MM.1S (cell line): ENCODE results near the gene SMPX.

Source experiments
- DNase-seq: peaks from one replicate; pipeline ENCODE4 v3.0.0-alpha.2; 2015
- H2AFZ ChIP-seq: fragments of 300-600 bp; sonication (generic); 2 replicates; pipeline ENCODE4 v1.6.0; 2016; ENCODE audit warnings: antibody characterized with exemption, low read length
- H3F3A ChIP-seq: fragments of 300-600 bp; sonication (generic); 2 replicates; pipeline ENCODE4 v1.6.1; 2016; ENCODE audit warnings: mild to moderate bottlenecking, antibody characterized with exemption, low read length, moderate library complexity, mixed read lengths; ENCODE audit not compliant: insufficient read depth
- H3K27ac ChIP-seq: fragments of 300-600 bp; sonication (generic); 2 replicates; pipeline ENCODE4 v1.5.1; 2016; ENCODE audit warnings: mild to moderate bottlenecking, low read length
- H3K27me3 ChIP-seq: fragments of 300-600 bp; sonication (generic); replicated peaks from 2 replicates; pipeline ENCODE4 v1.6.0; 2016; ENCODE audit warnings: low read length; ENCODE audit not compliant: insufficient read depth
- H3K36me3 ChIP-seq: fragments of 300-600 bp; sonication (generic); replicated peaks from 2 replicates; pipeline ENCODE4 v1.6.1; 2016; ENCODE audit warnings: mild to moderate bottlenecking, low read length, mixed read lengths; ENCODE audit not compliant: insufficient read depth
- H3K4me1 ChIP-seq: fragments of 300-600 bp; sonication (generic); 2 replicates; pipeline ENCODE4 v1.6.1; 2016; ENCODE audit warnings: low read length, mixed read lengths
- H3K4me2 ChIP-seq: fragments of 300-600 bp; sonication (generic); 2 replicates; pipeline ENCODE4 v1.6.0; 2016; ENCODE audit warnings: low read depth, low read length
- H3K4me3 ChIP-seq: fragments of 300-600 bp; sonication (generic); 2 replicates; pipeline ENCODE4 v1.5.1; 2016; ENCODE audit warnings: low read length, mixed read lengths
- H3K79me2 ChIP-seq: fragments of 300-600 bp; sonication (generic); 2 replicates; pipeline ENCODE4 v1.6.1; 2016; ENCODE audit warnings: mixed run types, low read length, mixed read lengths
- H3K9ac ChIP-seq: fragments of 300-600 bp; sonication (generic); 2 replicates; pipeline ENCODE4 v1.6.1; 2016; ENCODE audit warnings: low read length, mixed read lengths
- H3K9me2 ChIP-seq: fragments of 300-600 bp; sonication (generic); replicated peaks from 2 replicates; pipeline ENCODE4 v1.6.1; 2016; ENCODE audit warnings: mild to moderate bottlenecking, low read length, mixed read lengths; ENCODE audit not compliant: insufficient read depth
- H3K9me3 ChIP-seq: fragments of 300-600 bp; sonication (generic); replicated peaks from 2 replicates; pipeline ENCODE4 v1.6.1; 2016; ENCODE audit warnings: mild to moderate bottlenecking, low read length, mixed read lengths; ENCODE audit not compliant: insufficient read depth
- H4K20me1 ChIP-seq: fragments of 300-600 bp; sonication (generic); 2 replicates; pipeline ENCODE4 v1.6.1; 2016; ENCODE audit warnings: mild to moderate bottlenecking, low read length, moderate library complexity, mixed read lengths; ENCODE audit not compliant: insufficient read depth
- EZH2 ChIP-seq: fragments of 300-600 bp; sonication (generic); optimal IDR thresholded peaks from 2 replicates; pipeline ENCODE3; 2017; ENCODE audit warnings: low read depth, mild to moderate bottlenecking, antibody characterized with exemption, low read length, mixed read lengths
- EZH2phosphoT487 ChIP-seq: fragments of 300-600 bp; sonication (generic); IDR thresholded peaks from 2 replicates; pipeline ENCODE4 v1.6.1; 2018; ENCODE audit warnings: antibody characterized with exemption, low read length
- TF ChIP-seq, protein P1 (sequence below): fragments of 300-600 bp; sonication (generic); IDR thresholded peaks from 2 replicates; pipeline ENCODE4 v1.5.1; 2016; ENCODE audit warnings: antibody characterized with exemption, low read length, mixed read lengths

Gene SMPX

DNA sequence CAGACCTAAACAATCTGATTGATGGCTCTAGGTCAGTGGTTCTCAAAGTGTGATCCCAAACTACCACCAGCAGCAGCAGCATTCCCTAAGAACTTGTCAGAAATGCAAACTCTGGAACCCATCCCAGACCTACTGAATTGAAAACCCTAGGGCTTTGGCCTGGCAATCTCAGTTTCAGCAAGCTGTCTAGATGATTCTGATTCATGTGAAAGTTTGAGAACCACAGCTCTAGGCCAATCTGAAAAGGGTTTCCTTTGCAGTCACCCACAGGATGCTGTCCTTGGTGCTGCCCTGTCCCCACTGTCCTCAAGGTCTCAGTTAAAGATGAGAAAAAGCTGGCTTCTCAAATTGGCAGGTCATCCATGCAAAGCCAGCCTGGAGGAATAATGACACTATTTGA, 34.8 kb downstream of the SMPX start:
- Histone ChIP-seq H4K20me1 (no peaks in the 10 kb centered on the region), H2AFZ (no peak overlapping the region), H3K79me2 (no peaks in the 10 kb centered on the region), H3K36me3 (no peaks in the 10 kb centered on the region), H3K4me1 (no peaks in the 10 kb centered on the region), H3K4me2 (no peak overlapping the region), H3K27me3 (no peaks in the 10 kb centered on the region), H3K9me2 (no peaks in the 10 kb centered on the region), H3K4me3 (no peak overlapping the region), H3F3A (no peaks in the 10 kb centered on the region), H3K9me3 (no peaks in the 10 kb centered on the region), H3K27ac (no peak overlapping the region), H3K9ac (no peak overlapping the region)
- DNase-seq, result peak; percentile 18
- TF ChIP-seq, protein P1, sequence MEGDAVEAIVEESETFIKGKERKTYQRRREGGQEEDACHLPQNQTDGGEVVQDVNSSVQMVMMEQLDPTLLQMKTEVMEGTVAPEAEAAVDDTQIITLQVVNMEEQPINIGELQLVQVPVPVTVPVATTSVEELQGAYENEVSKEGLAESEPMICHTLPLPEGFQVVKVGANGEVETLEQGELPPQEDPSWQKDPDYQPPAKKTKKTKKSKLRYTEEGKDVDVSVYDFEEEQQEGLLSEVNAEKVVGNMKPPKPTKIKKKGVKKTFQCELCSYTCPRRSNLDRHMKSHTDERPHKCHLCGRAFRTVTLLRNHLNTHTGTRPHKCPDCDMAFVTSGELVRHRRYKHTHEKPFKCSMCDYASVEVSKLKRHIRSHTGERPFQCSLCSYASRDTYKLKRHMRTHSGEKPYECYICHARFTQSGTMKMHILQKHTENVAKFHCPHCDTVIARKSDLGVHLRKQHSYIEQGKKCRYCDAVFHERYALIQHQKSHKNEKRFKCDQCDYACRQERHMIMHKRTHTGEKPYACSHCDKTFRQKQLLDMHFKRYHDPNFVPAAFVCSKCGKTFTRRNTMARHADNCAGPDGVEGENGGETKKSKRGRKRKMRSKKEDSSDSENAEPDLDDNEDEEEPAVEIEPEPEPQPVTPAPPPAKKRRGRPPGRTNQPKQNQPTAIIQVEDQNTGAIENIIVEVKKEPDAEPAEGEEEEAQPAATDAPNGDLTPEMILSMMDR, result no peak
- TF ChIP-seq EZH2 (no peak), EZH2phosphoT487 (no peak)

DNA sequence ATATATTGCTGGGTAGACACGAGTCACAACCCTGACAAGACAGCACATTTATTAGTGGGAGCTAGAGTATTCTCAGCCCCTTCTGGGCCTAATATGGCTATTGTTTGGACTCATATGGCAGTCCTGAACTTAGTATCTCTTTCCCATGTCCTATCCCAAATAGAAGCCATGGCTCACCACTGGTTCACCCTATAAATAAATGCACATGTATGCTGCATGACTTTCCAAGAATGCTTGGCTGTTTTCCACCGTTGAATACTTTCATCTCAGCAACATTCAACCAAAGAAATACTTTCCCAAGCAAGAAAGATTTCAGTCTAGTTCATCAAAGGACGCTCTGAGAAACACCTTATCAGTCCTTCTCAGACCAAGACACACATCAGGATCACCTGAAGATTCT, 36.7 kb downstream of the SMPX start:
- TF ChIP-seq EZH2 (no peak), EZH2phosphoT487 (no peak)
- TF ChIP-seq, protein P1, result no peak

DNA sequence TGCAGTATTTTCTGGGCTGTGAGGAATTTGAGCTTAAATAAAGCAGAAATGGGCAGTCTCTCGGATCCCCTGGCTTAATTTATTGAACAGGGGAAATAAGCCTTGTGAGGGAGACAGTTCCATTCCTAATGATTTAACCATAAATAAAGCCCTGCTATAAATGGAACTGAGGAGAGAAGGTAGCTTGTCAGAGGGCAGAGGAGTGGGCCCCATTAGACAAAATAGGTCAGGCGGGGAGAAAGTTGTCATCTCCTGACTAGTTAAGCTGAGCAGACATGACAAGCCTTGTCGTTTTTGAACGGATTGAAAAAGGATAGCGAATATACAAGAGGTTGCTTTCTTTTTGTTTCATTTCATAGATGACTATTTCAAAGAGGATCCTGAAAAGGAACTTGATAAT, 39.3 kb downstream of the SMPX start:
- Histone ChIP-seq H3K27ac (no peak overlapping the region), H3K9me3 (no peaks in the 10 kb centered on the region), H3K79me2 (no peaks in the 10 kb centered on the region), H3K4me1 (no peaks in the 10 kb centered on the region), H3K36me3 (no peaks in the 10 kb centered on the region), H3K4me3 (no peak overlapping the region), H3F3A (no peaks in the 10 kb centered on the region), H3K27me3 (no peaks in the 10 kb centered on the region), H4K20me1 (no peaks in the 10 kb centered on the region), H2AFZ (no peak overlapping the region), H3K4me2 (no peak overlapping the region), H3K9ac (no peak overlapping the region), H3K9me2 (no peaks in the 10 kb centered on the region)
- TF ChIP-seq, protein P1, result no peak
- TF ChIP-seq EZH2phosphoT487, result no peak
- TF ChIP-seq EZH2, result no peak
- no peak for DNase-seq

More for the DNA sequence above, 36.7 kb downstream of the SMPX start:
- no peak for DNase-seq
- H3K79me2 ChIP-seq, result no peaks in the 10 kb centered on the region
- H3K27ac ChIP-seq, result no peak overlapping the region
- H3K9me2 ChIP-seq, result no peaks in the 10 kb centered on the region
- H3K36me3 ChIP-seq, result no peaks in the 10 kb centered on the region
- no peak overlapping the region for H3K4me3 ChIP-seq
- H2AFZ ChIP-seq, result no peak overlapping the region
- H3K4me2 ChIP-seq, result no peak overlapping the region
- no peaks in the 10 kb centered on the region for H3K9me3 ChIP-seq
- no peaks in the 10 kb centered on the region for H3F3A ChIP-seq
- H3K4me1 ChIP-seq, result no peaks in the 10 kb centered on the region
- H3K9ac ChIP-seq, result no peak overlapping the region
- no peaks in the 10 kb centered on the region for H3K27me3 ChIP-seq
- H4K20me1 ChIP-seq, result no peaks in the 10 kb centered on the region
